ENCODE measurements around the gene AKAP8.
"Not testable (repeated sequence)": the region's sequence is repeated elsewhere in the genome, so short reads cannot be mapped to it uniquely, and the experiment has no call there.

AKAP8 gene

DNA sequence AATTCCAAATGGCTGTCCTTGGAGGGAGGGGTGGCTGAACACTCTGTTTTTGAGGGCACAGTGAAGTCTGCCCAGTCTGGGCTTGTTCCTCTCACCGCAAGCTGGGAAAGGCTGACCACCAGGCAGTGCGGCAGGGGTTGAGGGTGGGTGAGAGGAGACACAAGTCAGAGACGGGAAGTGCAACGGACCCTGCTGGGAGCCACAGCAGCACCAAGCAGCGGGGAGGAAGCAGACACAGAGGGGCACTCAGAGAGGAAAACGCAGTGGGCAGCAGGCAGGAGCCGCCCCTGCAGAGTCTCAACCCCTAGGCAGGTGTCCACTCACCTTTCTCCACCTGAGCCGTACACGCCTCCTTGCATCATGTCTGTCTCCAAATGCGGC lies 23.6 kb upstream of the AKAP8 start:
- no peak for DNase-seq (ENCODE audit: low spot score)

DNA sequence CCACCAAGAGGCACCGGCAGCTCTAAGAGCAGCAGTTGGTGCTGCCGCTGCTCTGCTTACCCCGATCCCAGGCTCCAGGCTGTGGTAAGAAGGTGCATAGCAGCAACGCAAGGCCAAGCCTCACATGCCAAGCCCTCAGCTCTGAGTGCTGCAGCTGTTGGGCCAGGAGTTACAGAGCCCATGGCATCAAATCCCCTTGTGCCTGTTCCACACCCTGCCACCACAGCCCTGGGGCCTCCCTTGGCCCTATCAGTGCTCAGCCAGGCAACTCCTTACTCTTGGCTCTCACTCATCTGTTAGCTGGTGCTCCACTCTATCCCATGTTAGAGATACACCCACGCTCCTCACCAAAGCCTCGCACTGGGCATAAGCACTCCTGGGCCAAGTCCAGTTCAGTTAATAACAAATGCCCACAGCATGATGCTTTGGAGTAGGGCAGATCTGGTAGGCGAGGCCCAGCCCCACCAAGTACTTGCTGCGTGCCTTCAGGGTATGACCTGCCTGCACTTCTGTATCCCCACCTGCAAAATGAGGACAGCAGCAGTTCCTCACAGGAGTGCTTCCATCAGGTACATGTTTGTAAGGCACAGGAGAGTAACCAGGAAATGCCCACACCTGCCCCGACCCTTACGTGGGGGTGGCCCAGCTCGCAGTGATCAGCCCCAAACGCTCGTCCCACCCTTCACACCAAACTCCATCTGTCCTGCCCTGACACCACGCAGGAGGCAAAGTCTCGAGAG lies 23.0 kb upstream of the AKAP8 start:
- DNase-seq (ENCODE audit: low spot score), result no peak

DNA sequence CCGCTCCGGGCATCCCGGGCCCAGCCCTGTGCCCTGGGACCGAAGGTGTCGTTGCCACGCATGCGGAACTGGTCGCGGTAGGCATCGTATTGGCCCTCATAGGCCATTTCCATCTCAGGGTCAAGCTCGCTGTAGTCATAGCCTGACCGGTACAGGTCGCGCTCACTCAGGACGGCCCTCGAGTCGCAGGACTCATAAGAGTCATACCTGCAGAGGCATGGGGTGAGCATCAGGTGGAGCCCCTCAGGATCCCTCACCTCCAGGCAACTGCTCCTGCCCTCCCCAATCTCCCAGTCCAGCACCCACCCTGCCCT lies 21.8 kb upstream of the AKAP8 start:
- no peak for DNase-seq (ENCODE audit: low spot score)

DNA sequence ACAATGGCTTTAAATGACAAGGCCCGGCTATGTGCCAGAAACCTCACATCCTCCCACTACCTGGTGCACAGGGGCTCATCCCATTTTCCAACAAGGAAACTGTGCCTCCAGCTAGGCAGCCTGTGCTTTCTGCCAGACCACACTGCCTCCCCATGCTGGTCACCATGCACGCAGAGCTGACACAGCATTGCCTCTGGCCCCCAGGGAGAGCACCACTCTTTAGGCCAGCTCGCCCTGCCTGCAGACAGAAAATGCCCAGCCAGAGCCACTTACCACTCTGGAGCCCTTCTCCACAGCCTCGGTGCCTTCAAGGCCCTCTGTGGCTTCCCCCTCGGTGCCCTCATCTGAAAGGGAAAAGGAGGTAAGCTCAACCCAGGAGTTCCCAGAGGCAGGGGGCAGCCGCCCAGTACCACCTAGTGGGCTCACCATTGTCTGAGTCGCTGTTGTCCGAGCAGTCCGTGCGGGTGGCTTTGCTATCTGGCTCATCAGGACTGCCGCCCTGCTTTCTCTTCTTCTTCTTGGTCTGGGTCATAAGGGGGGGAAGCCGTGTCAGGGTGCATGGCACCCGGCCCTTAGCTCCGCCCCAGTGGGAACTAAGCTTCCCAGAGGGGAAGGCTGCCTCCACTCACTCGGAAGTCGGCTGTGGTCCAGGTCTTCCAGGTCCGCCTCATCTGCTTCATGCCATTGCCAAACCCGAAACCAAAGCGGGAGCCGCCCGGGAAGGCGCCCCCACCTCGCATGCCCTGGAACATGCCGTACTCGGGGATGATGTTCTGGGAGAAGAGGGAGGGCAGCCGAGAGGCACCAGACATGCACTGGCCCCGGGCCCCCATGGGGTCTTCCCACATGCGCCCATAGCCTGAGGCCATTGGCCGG lies 21.2 kb upstream of the AKAP8 start:
- DNase-seq (ENCODE audit: low spot score), result no peak

DNA sequence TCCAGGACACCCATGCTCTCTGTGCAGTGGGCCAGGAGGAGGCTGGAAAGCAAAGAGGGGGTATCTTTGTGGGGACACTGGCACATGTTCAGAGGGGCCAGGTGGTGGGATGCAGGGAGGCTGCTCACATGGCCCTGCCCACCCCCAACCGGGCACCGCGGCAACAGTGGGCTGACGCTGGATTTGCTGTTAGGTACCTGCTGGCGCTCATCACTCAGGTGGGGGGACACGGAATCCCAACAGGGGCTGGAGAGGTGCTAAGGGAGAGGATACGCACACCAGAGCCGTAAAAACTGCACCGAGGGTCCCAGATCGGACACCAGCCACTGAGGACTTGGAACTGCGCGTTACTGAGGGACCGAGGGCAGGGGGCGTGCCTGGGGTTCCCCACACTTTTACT lies 20.0 kb upstream of the AKAP8 start:
- no peak for DNase-seq (ENCODE audit: low spot score)

DNA sequence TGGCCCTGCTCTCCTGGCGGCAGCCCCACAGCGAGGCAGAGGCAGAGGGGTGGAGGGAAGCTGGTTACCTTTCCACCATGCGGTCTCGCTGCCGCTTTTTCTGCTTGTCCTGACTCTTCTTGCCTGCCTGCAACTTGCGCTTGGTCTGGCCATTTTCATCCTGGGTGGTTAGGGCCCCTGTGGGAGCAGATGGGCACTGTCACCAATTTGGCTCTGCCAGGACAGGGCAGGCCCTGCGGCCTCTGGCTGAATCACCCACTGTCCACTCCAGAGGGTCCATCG lies 19.6 kb upstream of the AKAP8 start:
- DNase-seq (ENCODE audit: low spot score), result no peak

DNA sequence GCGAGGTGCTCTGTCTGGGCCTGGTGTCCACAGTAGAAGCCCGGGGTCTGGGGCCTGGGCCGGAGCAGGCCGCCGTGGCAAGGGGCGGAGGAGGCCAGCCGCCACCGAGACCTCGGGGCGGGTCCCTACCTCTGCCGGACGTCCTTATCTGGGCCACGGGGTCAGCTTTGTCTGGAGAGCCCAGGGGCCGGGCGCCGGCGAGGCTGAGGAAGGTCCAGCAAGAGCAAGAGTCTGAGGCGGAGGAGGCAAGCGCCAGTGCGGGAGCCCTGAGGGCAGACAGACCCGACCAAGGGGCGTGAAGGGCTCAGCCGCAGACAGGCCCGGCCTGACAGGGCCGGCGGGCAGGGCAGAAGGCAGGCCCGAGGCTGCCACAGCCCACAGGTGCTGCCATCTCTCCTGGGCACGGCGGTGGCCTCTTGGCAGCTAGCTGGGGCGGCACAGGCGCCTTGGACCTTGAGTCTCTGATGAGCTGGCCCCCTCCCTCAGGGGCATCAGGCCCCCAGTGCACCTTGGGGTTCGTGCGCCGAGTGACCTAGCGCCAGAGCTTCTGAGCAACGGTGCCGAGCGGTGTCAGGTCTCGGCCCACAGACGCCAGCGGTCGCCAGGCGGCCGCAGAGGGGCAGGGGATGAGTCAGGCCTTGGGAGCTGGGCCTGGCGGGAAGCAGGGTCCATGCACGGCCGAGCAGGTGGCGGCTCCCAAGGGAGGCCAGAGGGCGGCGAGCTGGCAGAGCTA lies 19.1 kb upstream of the AKAP8 start:
- DNase-seq (ENCODE audit: low spot score), result no peak

DNA sequence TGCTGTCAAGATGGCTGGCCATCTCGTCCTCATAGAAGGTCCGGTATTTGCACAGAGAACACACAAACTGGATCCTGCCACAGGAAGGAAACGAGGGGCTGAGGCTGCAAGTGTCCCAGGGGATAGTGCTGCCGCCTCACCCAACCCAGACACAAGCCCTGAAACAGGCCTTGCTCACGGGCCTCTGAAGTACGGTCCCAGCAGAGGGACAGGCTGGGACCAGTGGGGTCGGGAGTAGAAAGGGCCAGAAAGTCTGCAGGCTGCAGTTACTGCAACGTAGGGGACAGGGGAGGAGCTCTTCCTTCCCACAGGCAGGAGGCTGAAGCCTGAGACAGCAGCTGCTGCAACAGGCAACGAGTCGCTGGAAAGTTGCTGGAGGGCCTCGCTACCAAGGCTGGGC lies 18.2 kb upstream of the AKAP8 start:
- no peak for DNase-seq (ENCODE audit: low spot score)

DNA sequence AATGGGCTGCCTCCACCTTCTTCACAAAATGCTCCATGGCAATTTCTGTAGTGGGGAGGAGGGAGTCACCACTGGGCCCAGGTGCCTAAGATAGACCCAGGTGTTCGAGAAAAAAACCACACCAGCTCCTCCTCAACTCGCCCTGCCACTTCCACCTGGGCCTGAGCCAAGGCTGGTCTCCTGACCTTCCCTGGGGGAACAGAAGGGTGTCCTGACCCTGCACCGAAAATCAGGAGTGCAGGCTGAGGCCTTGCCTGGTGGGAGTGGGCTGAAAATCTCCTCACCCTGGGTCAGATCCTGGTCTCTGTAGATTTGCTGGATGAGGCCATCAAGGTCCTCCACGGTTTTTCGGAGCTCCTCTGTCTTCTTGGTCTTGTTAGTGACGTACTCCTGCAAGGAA lies 17.6 kb upstream of the AKAP8 start:
- DNase-seq (ENCODE audit: low spot score), result no peak

DNA sequence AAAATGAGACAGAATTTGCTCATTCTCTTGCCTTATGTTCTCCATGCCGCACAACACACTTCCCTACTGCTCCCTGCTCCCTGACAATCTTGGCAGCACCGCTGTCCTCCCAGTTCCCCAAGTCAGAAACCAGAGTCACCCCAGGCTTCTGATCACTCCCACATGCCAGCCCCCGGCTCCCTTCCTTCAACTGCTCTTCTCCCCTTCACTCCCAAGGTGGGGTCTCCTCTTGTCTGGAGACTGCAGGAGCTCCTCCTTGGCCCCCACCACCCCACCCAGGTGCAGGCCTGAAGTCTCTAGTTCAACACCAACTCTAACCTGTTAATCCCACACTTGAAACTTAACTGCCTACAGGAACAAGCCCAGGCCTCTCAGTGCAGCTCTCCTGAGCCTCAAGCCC lies 16.8 kb upstream of the AKAP8 start:
- no peak for DNase-seq (ENCODE audit: low spot score)

DNA sequence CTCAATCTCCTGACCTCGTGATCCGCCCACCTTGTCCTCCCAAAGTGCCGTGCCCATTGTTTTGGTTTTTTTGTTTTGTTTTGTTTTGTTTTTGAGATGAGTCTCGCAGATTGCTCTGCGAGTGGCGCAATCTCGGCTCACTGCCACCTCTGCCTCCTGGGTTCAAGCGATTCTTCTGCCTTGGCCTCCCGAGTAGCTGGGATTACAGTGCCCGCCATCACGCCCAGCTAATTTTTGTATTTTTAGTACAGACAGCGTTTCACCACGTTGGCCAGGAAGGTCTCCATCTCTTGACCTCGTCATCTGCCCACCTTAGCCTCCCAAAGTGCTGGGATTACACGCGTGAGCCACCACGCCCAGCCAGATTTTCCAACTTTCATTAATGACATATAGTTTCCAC lies 15.7 kb upstream of the AKAP8 start:
- DNase-seq (ENCODE audit: low spot score), result not testable (repeated sequence)

DNA sequence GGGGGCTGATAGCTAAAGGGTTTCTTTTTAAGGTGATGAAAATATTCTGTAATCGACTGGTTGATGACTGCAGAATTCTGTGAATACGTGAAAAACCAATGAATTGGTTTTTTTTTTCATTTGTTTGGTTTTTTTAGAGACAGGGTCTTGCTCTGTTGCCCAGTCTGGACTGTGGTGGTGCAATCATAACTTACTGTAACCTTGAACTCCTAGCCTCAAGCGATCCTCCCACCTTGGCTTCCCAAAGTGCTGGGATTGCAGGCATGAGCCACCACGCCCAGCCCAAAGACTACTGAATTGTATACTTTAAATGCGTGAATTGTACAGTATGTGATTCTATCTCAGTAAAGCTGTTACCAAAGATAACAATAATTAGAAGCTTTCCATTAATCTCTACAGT lies 14.8 kb upstream of the AKAP8 start:
- no peak for DNase-seq (ENCODE audit: low spot score)

DNA sequence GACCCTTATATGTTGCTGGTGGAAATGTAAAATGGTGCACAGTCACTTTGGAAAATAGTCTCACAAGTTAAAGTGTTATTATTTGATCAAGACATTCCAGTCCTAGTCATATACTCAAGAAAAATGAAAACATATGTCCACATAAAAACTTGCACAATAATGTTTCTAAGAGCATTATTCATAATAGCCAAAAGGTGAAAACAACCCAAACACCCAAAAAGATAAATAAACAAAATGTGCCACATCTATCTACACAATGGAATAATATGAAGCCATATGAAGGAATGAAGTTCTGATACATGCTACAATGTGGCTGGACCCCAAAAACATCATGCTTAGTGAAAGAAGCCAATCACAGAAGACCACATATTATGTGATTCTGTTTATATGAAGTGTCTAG lies 14.4 kb upstream of the AKAP8 start:
- DNase-seq (ENCODE audit: low spot score), result no peak

DNA sequence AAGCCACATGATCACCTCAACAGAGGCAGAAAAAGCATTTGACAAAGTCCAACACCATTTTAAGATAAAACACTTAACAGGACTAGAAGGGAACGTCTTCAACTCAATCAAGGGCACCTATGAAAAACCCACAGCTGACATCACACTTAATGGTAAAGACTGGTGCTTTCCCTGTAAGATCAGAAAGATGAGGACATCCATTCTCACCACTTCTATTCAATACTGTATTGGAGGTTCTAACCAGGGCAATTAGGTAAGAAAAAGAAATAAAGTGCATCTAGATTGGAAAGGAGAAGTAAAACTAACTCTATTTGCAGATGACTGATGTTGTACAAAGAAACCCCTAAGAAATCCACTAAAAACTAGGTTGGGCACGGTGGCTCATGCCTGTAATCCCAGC lies 11.2 kb upstream of the AKAP8 start:
- DNase-seq (ENCODE audit: low spot score), result no peak

DNA sequence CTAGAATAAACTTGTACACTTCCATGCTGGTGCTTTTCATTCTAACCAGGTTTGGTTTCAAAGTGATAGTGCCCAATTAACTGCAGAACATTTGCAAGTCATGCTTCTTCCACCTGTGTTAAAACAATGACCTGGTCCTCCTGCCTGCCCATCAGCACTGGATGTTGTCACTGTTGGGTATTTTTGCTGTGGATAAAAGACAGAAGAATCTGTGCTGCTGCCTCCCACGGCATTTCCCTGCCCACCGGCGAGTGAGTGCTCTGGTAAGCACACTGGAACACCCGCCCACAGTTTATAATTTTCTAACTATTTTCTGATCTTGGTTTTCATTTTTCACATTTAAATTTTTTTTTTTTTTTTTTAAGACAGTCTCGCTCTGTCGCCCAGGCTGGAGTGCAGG lies 2.3 kb upstream of the AKAP8 start:
- DNase-seq (ENCODE audit: low spot score), result no peak

DNA sequence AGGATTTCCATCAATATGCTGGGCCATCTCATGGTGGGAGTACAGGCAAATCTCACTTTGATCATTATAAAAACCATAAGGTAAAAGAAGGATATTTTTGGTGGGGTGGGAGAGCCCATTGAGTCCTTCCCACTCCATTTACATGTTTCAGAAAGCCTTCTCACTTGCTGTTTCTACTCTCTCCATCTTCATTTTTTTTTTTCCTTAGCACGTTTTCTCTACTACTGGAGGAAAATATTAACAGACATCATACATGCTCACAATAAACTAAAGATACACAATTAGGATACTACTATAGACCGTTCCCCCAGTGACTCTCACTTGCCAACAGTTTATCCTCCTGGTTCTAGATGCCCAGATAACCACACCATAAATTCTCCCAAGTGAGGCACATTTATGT lies 1.8 kb upstream of the AKAP8 start:
- no peak for DNase-seq (ENCODE audit: low spot score)

DNA sequence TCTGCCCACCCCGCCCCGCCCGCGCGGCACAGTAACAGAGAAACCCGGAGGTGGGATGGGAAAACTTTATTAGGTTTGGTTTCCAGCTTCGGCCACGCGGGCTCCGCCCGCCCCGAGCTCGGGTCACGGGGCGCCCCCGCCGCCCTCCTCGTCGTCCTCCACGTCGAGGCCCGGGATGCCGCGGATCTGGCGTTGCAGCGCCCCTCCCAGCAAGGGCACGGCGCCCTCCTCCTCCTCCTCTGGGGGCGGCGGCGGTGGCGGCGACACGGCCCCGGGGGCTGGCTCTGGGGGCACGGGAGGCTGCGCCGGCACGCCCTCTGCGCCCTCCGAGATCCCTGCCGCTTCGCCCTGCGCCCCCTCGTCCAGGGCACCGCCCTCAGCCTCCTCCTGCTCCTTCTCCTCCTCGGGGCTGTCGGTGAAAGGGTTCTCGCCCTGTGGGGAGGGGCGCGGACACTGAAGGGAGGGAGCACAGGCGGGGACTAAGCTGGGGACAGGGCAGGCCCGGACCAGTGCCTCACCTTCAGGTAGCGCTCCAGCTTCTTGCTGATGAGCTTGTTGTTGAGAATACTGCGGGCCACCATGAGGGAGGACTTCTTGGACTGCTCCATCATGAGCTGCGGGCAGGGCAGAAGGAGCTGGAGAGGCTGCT lies 536 bp upstream of the AKAP8 start:
- DNase-seq (ENCODE audit: low spot score), result peak; percentile 73

DNA sequence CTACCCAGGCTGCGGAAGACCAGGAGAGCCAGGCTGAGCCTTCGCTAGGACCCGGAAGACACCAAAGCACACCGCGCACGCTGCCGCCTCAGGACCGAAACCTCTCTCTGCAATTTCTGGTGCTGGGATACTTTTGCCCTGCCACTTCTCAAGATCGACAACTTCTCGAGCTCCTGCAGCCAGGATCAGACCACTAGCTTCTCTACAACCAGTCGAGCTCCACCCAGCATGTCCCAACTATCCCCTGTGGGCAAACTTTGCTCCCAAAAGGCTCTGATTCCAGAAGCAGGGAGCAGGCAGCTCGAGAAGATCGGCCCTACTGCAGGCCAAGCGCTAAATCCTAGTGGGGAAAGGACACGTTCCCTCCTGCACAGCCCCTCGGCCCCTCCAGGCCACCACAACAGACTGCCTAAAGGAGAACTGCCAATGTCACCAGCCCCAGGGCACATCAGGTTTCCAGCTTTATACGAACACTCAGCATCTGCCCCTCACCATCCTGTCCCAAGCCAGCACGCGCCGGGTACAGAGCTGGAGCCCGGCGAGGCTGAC lies 979 bp downstream of the AKAP8 start:
- DNase-seq (ENCODE audit: low spot score), result peak; percentile 56

DNA sequence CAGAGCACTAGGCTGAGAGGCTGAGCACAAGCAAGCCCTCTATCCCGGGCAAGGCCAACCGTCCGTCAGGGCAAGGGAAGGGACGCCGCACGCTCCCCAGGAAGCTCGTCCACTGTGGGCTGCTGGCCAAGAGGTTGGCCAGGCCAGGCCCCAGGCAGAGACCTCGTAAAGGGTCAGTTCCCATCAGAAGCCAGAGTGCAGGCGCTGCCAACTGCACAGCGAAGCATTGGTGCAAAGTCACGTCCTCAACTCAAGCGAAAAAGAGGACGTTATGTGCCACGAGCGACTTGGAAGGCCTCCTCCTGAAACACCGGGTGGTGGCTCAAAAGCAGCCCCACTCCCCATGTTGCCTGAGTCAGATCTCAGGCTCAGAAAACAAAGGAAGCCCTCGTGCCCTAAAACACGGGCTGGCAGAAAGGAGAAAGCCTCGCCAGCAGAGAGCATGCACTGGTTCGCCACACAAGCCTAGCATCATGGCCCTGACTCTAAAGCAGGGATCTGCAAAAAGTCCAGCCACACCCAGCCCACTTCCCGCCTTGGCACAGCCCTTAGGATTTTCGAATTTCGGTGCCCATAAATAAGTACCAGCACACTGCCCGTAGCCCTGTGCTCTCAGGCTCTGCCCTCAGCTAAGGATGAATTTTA lies 4.7 kb downstream of the AKAP8 start:
- no peak for DNase-seq (ENCODE audit: low spot score)

DNA sequence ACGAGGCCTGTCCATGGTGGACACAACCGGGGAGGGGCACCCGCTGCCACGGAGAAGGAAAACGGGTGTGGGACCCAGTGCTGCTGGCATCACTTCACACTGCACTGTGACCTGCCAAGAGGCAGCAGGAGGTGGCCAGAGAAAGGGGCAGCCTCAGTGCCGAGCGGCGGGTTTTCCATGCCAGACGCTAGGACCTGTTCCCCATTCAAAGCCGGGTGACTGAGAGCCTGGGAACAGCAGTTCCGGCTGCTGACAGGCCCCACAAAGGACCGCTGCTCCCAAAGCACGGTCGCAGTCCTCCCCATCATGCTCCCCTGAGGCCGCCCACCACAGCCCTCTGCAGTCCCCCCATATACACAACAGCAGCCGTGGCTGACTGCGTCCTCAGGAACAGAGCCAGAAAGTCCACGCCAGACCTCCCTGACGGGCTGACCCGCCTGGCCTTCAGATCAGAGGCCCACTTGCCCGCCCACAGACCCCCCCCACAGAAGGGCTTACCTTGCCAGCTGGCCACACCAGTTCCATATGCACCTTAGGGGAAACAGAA lies 5.4 kb downstream of the AKAP8 start:
- no peak for DNase-seq (ENCODE audit: low spot score)

DNA sequence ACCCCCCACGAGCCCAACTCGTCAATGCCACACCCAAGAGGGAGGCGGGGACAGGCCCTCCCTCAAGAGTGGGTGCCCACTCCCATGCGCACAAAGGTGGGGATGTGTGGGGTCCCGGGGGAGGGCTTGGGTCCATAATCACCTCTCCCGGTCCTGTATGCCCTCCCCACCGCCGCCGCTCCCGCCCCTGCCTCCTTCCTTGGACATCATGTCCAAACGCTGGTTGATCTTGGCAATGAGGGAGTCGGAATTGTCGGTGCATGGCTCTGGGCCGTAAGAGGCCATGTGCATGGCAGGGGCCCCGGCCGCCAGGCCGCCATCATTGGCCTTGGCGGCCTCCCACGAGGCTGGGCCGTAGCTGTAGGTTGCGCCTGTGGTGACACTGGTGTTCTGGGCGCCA lies 5.9 kb downstream of the AKAP8 start:
- no peak for DNase-seq (ENCODE audit: low spot score)

DNA sequence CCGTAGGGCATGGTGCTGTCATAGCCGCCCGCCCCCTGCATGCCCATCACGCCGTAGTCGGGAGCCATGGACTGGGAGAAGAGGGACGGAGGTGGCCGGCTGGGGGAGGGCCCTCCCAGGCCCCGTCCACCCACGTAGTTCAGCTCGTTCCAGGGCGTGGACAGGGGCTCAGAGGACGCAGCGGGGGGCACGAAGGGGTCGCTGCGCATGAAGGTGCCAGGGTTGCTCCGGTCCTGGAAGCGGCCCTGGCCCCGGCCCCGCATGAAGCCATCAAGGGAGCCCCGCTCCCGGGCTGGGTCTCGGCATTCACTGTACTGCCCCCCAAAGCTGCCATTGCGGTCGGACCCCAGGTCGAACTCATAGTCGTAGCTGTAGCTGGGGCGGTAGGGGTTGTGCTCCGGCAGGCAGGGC lies 6.7 kb downstream of the AKAP8 start:
- DNase-seq (ENCODE audit: low spot score), result no peak

Measured in iPS-NIHi11 (cell line).